ENCODE results near the gene ARID4A. TPM values are rescaled to one million over a fixed set of nuclear protein-coding genes. Genes with fewer than 3 reads are reported as not detected.

Gene ARID4A
- polyA plus RNA-seq, 3 donors = 6.5 to 13.2 (median 10.5) TPM

DNA sequence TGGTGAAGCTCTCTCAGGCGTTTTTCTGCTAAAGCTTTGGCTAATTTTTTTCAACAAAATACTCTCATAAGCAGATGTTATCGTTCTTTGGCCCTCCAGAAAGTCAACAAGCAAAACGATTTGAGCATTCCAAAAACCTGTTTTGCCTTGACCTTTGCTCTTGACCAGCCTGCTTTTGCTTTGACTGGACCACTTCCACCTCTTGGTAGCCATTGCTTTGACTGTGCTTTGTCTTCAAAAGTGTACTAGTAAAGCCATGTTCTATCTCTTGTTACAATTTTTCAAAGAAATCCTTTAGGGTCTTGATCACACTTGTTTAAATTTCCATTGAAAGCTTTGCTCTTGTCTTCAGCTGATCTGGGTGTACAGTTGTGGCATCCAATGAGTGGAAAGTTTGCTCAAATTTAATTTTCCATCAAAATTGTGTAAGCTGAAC, 10.7 kb upstream of the ARID4A start:
- H3K79me2 ChIP-seq (ENCODE audit: insufficient read depth, low read length) = peaks cover 100% of the 10 kb centered on the region

DNA sequence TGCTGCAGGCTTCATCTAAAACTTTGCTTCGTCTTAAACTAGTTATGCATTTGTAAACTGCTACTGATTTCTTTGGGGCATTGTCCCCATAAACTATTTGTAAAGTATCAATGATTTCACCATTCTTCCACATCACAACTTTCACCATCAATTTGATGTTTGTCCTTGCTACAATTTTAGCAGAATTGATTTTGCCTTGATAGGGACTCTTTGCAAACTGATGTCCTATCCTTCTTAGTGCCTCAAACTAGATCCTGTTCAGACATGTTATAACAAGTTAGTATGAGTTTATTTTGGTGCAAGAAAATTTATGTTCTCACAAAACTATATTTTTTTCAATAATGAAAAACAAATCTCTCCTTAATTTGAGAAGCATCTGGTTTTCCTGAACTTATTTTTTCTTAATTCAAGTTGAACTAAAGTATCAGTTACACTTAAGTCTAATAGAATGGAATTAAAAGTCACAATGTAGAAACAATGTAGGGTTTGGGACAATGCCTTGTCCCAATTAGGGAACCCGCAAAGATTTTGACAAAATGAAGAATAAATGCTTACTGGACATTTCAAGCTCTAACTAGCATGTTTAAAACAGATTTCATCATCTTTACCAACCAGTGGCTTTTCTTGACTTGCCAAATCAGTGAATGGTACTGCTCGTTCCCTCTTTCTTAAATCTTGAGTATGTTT, 10.1 kb upstream of the ARID4A start:
- Histone ChIP-seq H3K79me2 (ENCODE audit: insufficient read depth, low read length) (peaks cover 100% of the 10 kb centered on the region), H2AFZ (ENCODE audit: insufficient read depth, low read depth, low read length, poor library complexity, severe bottlenecking) (no peak overlapping the region), H3K4me2 (replicated peaks; ENCODE audit: extremely low read depth, low read length, poor library complexity, severe bottlenecking) (no peak overlapping the region), H3K4me3 (replicated peaks in 1 of 3; ENCODE audit: low read depth in 2 of 3, low read length in 3 of 3) (no peak overlapping the region), H4K20me1 (ENCODE audit: insufficient read depth, low read length) (peaks cover 99% of the 10 kb centered on the region), H3K27me3 (ENCODE audit: control insufficient read depth in 2 of 2, insufficient read depth in 2 of 2, low read length in 2 of 2) (no peaks in the 10 kb centered on the region), H3K9me3 (replicated peaks in 1 of 2; ENCODE audit: control insufficient read depth in 1 of 2, insufficient read depth in 1 of 2, low read length in 2 of 2) (no peaks in the 10 kb centered on the region), H3K36me3 (replicated peaks in 1 of 2; ENCODE audit: control insufficient read depth in 1 of 2, insufficient read depth in 2 of 2, low read length in 2 of 2) (peaks cover 81 to 100% of the 10 kb centered on the region in 2 donors), H3K27ac (ENCODE audit: low read depth in 1 of 2, low read length in 2 of 2) (no peak overlapping the region), H3K9ac (ENCODE audit: insufficient read depth, low read length, poor library complexity, severe bottlenecking) (no peak overlapping the region), H3K4me1 (ENCODE audit: control insufficient read depth in 1 of 2, insufficient read depth in 2 of 2, low read length in 2 of 2) (no peaks in the 10 kb centered on the region)
- DNase-seq = no peak
- H3K4me1 Mint-ChIP-seq = peaks cover 7% of the 10 kb centered on the region
- no peaks in the 10 kb centered on the region for H3K27me3 Mint-ChIP-seq (ENCODE audit: low read depth in 3 of 3)
- peaks cover 77 to 94% of the 10 kb centered on the region in 2 donors for H3K36me3 Mint-ChIP-seq
- no peaks in the 10 kb centered on the region for H3K9me3 Mint-ChIP-seq
- WGBS (ENCODE audit: insufficient coverage) = 100% methylated on average over 1 of the region's 3 CpGs
- intact Hi-C loops (cut with micrococcal nuclease) = no loop called here
- TF ChIP-seq, protein P1, sequence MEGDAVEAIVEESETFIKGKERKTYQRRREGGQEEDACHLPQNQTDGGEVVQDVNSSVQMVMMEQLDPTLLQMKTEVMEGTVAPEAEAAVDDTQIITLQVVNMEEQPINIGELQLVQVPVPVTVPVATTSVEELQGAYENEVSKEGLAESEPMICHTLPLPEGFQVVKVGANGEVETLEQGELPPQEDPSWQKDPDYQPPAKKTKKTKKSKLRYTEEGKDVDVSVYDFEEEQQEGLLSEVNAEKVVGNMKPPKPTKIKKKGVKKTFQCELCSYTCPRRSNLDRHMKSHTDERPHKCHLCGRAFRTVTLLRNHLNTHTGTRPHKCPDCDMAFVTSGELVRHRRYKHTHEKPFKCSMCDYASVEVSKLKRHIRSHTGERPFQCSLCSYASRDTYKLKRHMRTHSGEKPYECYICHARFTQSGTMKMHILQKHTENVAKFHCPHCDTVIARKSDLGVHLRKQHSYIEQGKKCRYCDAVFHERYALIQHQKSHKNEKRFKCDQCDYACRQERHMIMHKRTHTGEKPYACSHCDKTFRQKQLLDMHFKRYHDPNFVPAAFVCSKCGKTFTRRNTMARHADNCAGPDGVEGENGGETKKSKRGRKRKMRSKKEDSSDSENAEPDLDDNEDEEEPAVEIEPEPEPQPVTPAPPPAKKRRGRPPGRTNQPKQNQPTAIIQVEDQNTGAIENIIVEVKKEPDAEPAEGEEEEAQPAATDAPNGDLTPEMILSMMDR (IDR thresholded peaks at IDR 0.05) = no peak
- peak overlapping the region in 2 of 7 donors; percentile 44 to 58 for H3K27ac Mint-ChIP-seq
- no peak overlapping the region for H3K4me3 Mint-ChIP-seq

More for the DNA sequence above, 10.7 kb upstream of the ARID4A start:
- peaks cover 99% of the 10 kb centered on the region for H4K20me1 ChIP-seq (ENCODE audit: insufficient read depth, low read length)
- peaks cover 75 to 100% of the 10 kb centered on the region in 2 donors for H3K36me3 ChIP-seq (replicated peaks in 1 of 2; ENCODE audit: control insufficient read depth in 1 of 2, insufficient read depth in 2 of 2, low read length in 2 of 2)
- no peak overlapping the region for H3K4me2 ChIP-seq (replicated peaks; ENCODE audit: extremely low read depth, low read length, poor library complexity, severe bottlenecking)
- DNase-seq = no peak
- no peaks in the 10 kb centered on the region for H3K9me3 Mint-ChIP-seq
- peak overlapping the region in 1 of 7 donors; percentile 58 for H3K27ac Mint-ChIP-seq
- H3K4me1 Mint-ChIP-seq = peaks cover 9% of the 10 kb centered on the region
- H2AFZ ChIP-seq (ENCODE audit: insufficient read depth, low read depth, low read length, poor library complexity, severe bottlenecking) = no peak overlapping the region
- H3K4me1 ChIP-seq (ENCODE audit: control insufficient read depth in 1 of 2, insufficient read depth in 2 of 2, low read length in 2 of 2) = peaks cover 0 to 2% of the 10 kb centered on the region in 2 donors
- H3K27me3 Mint-ChIP-seq (ENCODE audit: low read depth in 3 of 3) = no peaks in the 10 kb centered on the region
- H3K9me3 ChIP-seq (replicated peaks in 1 of 2; ENCODE audit: control insufficient read depth in 1 of 2, insufficient read depth in 1 of 2, low read length in 2 of 2) = no peaks in the 10 kb centered on the region
- TF ChIP-seq, protein P1 (IDR thresholded peaks at IDR 0.05) = no peak
- no peak overlapping the region for H3K4me3 ChIP-seq (replicated peaks in 1 of 3; ENCODE audit: low read depth in 2 of 3, low read length in 3 of 3)
- H3K27me3 ChIP-seq (ENCODE audit: control insufficient read depth in 2 of 2, insufficient read depth in 2 of 2, low read length in 2 of 2) = no peaks in the 10 kb centered on the region
- no peak overlapping the region for H3K4me3 Mint-ChIP-seq
- intact Hi-C loops (cut with micrococcal nuclease) = no loop called here
- H3K36me3 Mint-ChIP-seq = peaks cover 75 to 93% of the 10 kb centered on the region in 2 donors
- H3K27ac ChIP-seq (ENCODE audit: low read depth in 1 of 2, low read length in 2 of 2) = peak overlapping the region in 1 of 2 donors; percentile 26
- 93% methylated on average over 2 of the region's 3 CpGs for WGBS (ENCODE audit: insufficient coverage)
- no peak overlapping the region for H3K9ac ChIP-seq (ENCODE audit: insufficient read depth, low read length, poor library complexity, severe bottlenecking)

Data from CD14-positive monocyte (primary cell).